RWPE1 (cell line): ENCODE data around the gene PRAC2.

Source experiments
- CTCF ChIA-PET: fragments of 350-600 bp; sonication (Branson Sonifier 250); formaldehyde crosslinking; extraction: SDS; loops from one replicate; lab custom pipeline; 2021; lab: Yijun Ruan, JAX
- POLR2A ChIA-PET: fragments of 400-600 bp; formaldehyde crosslinking; extraction: SDS; loops from one replicate; lab custom pipeline; 2020; ENCODE audit warnings: antibody characterized with exemption; ENCODE audit not compliant: low non-redundant PET; lab: Yijun Ruan, JAX
- DNase-seq: peaks from one replicate; pipeline ENCODE4 v3.0.0; 2012; ENCODE audit warnings: low spot score
- H3K27ac ChIP-seq: fragments of 450-650 bp; 2 replicates; pipeline ENCODE4 v1.5.1; 2017
- CTCF ChIP-seq: fragments of 450-650 bp; conservative IDR thresholded peaks from 2 replicates; pipeline ENCODE4 v1.5.1; 2017; ENCODE audit warnings: low read depth, mild to moderate bottlenecking

PRAC2 gene

GRCh38 chr17:48738424-48738802, 15.4 kb downstream of the PRAC2 start:
- no peak overlapping the region for H3K27ac ChIP-seq
- POLR2A ChIA-PET, result no interaction called here
- DNase-seq, result no peak
- CTCF ChIA-PET, result interaction anchor here (1.4 kb wide), 1 partner anchor 14 kb away, joined by 7 read pairs; no protein-coding TSS in a partner anchor
- no peak for TF ChIP-seq CTCF

GRCh38 chr17:48738803-48739526, 16.0 kb downstream of the PRAC2 start:
- ChIA-PET CTCF (no interaction called here), POLR2A (no interaction called here)
- TF ChIP-seq CTCF, result no peak
- DNase-seq, result peak; percentile 33
- H3K27ac ChIP-seq, result no peak overlapping the region

- no peak for DNase-seq
- no peak for TF ChIP-seq CTCF
- ChIA-PET CTCF (interaction anchor here (0.9 kb wide), 1 partner anchor 139 kb away, joined by 3 read pairs; no protein-coding TSS in a partner anchor), POLR2A (no interaction called here)
- H3K27ac ChIP-seq, result no peak overlapping the region
Measured at GRCh38 chr17:48740537-48740936, 17.6 kb downstream of the PRAC2 start.

- CTCF ChIA-PET, result interaction anchor here (1.5 kb wide), 1 partner anchor 133 kb away, joined by 4 read pairs; no protein-coding TSS in a partner anchor
- TF ChIP-seq CTCF, result no peak
- POLR2A ChIA-PET, result no interaction called here
Measured at GRCh38 chr17:48745381-48746275, 22.6 kb downstream of the PRAC2 start.

GRCh38 chr17:48746916-48747444, 24.0 kb downstream of the PRAC2 start:
- no peak overlapping the region for H3K27ac ChIP-seq
- ChIA-PET CTCF (interaction anchor here (0.7 to 1.4 kb wide), 2 partner anchors 23 to 90 kb away, joined by 3 to 5 read pairs; no protein-coding TSS in a partner anchor), POLR2A (no interaction called here)
- TF ChIP-seq CTCF, result no peak
- DNase-seq, result no peak

More at GRCh38 chr17:48745381-48746275, 22.6 kb downstream of the PRAC2 start:
- no peak overlapping the region for H3K27ac ChIP-seq
- DNase-seq, result no peak
